HUES64 (cell line): ENCODE data around the gene ATP5PF.

ENCODE experiments used
- H3K27ac ChIP-seq: 2 replicates; pipeline ENCODE4 v1.7.0; 2013; ENCODE audit warnings: low read depth, low read length, inconsistent platforms
- H3K27me3 ChIP-seq: 2 replicates; pipeline ENCODE4 v1.6.1; 2013; ENCODE audit warnings: mild to moderate bottlenecking, low read length; ENCODE audit not compliant: insufficient read depth
- H3K36me3 ChIP-seq: 2 replicates; pipeline ENCODE4 v1.6.1; 2013; ENCODE audit warnings: mild to moderate bottlenecking, low read length; ENCODE audit not compliant: insufficient read depth
- H3K4me1 ChIP-seq: 2 replicates; pipeline ENCODE4 v1.6.1; 2013; ENCODE audit warnings: mild to moderate bottlenecking, low read length, moderate library complexity; ENCODE audit not compliant: insufficient read depth
- H3K4me3 ChIP-seq: 2 replicates; pipeline ENCODE4 v1.5.1; 2013; ENCODE audit warnings: mild to moderate bottlenecking, low read length, moderate library complexity
- H3K9ac ChIP-seq: 2 replicates; pipeline ENCODE4 v1.6.1; 2013; ENCODE audit warnings: mild to moderate bottlenecking, low read depth, low read length
- H3K9me3 ChIP-seq: 2 replicates; pipeline ENCODE4 v1.6.1; 2013; ENCODE audit warnings: low read depth, low read length; ENCODE audit not compliant: insufficient read depth
- WGBS: fragments of 150-250, 120-280 bp; methylation state at CpG from one replicate; pipeline ENCODE4 v1.1.7; 2013; ENCODE audit warnings: missing lambda C conversion rate; 5-methylcytosine and 5-hydroxymethylcytosine counted together

ATP5PF gene

GRCh38 chr21:25752416-25752815, 17.7 kb upstream of the ATP5PF start:
- no peaks in the 10 kb centered on the region for H3K4me1 ChIP-seq
- H3K27ac ChIP-seq = no peak overlapping the region
- H3K36me3 ChIP-seq = peaks cover 67% of the 10 kb centered on the region
- H3K9ac ChIP-seq = no peak overlapping the region
- no peaks in the 10 kb centered on the region for H3K27me3 ChIP-seq
- H3K4me3 ChIP-seq = no peak overlapping the region
- no peaks in the 10 kb centered on the region for H3K9me3 ChIP-seq
- WGBS = 94% methylated on average over 1 of the region's 1 CpG

- Histone ChIP-seq H3K9ac (no peak overlapping the region), H3K36me3 (peaks cover 79% of the 10 kb centered on the region), H3K27me3 (no peaks in the 10 kb centered on the region), H3K27ac (no peak overlapping the region), H3K9me3 (no peaks in the 10 kb centered on the region), H3K4me3 (no peak overlapping the region), H3K4me1 (no peaks in the 10 kb centered on the region)
- WGBS = 96% methylated on average over 6 of the region's 6 CpGs
Observed at GRCh38 chr21:25750085-25750484, 15.4 kb upstream of the ATP5PF start.

- no peak overlapping the region for H3K9ac ChIP-seq
- H3K27ac ChIP-seq = no peak overlapping the region
- H3K9me3 ChIP-seq = no peaks in the 10 kb centered on the region
- H3K4me1 ChIP-seq = no peaks in the 10 kb centered on the region
- no peaks in the 10 kb centered on the region for H3K27me3 ChIP-seq
- WGBS = 100% methylated on average over 2 of the region's 2 CpGs
- H3K36me3 ChIP-seq = peaks cover 60% of the 10 kb centered on the region
- H3K4me3 ChIP-seq = no peak overlapping the region
Observed at GRCh38 chr21:25744854-25745253, 10.2 kb upstream of the ATP5PF start.

GRCh38 chr21:25742900-25743299, 8.2 kb upstream of the ATP5PF start:
- no peak overlapping the region for H3K4me3 ChIP-seq
- 93% methylated on average over 3 of the region's 3 CpGs for WGBS
- H3K9me3 ChIP-seq = no peaks in the 10 kb centered on the region
- H3K4me1 ChIP-seq = no peaks in the 10 kb centered on the region
- peaks cover 40% of the 10 kb centered on the region for H3K36me3 ChIP-seq
- H3K27me3 ChIP-seq = no peaks in the 10 kb centered on the region
- H3K27ac ChIP-seq = no peak overlapping the region
- H3K9ac ChIP-seq = no peak overlapping the region

- Histone ChIP-seq H3K4me3 (no peak overlapping the region), H3K4me1 (peaks cover 13% of the 10 kb centered on the region; the same call in 1 of the 2 replicates), H3K36me3 (0 out of 2 replicates have a peak, but pooled peaks cover 7% of the 10 kb centered on the region), H3K27me3 (no peaks in the 10 kb centered on the region), H3K9ac (no peak overlapping the region), H3K9me3 (no peaks in the 10 kb centered on the region), H3K27ac (no peak overlapping the region)
- WGBS = 100% methylated on average over 1 of the region's 1 CpG
Observed at GRCh38 chr21:25737421-25737820, 2.7 kb upstream of the ATP5PF start.

- H3K4me3 ChIP-seq = peak overlapping the region; percentile 73
- peak overlapping the region; percentile 98 for H3K9ac ChIP-seq
- no peaks in the 10 kb centered on the region for H3K27me3 ChIP-seq
- peak overlapping the region; percentile 99 for H3K27ac ChIP-seq
- WGBS = 1% methylated on average over 45 of the region's 48 CpGs
- peaks cover 13% of the 10 kb centered on the region; the same call in 1 of the 2 replicates for H3K4me1 ChIP-seq
- no peaks in the 10 kb centered on the region for H3K9me3 ChIP-seq
- H3K36me3 ChIP-seq = no peaks in the 10 kb centered on the region; the same call in 1 of the 2 replicates
Observed at GRCh38 chr21:25735646-25736597, 1.2 kb upstream of the ATP5PF start.

GRCh38 chr21:25734654-25734903, 125 bp downstream of the ATP5PF start:
- Histone ChIP-seq H3K9ac (peak overlapping the region; percentile 98), H3K27ac (peak overlapping the region; percentile 99; the same call in 1 of the 2 replicates), H3K36me3 (peaks cover 7% of the 10 kb centered on the region), H3K9me3 (no peaks in the 10 kb centered on the region), H3K4me3 (peak overlapping the region; percentile 73), H3K4me1 (peaks cover 13% of the 10 kb centered on the region; the same call in 1 of the 2 replicates), H3K27me3 (no peaks in the 10 kb centered on the region)
- under 1% methylated on average over 10 of the region's 10 CpGs for WGBS

GRCh38 chr21:25733859-25734653, 648 bp downstream of the ATP5PF start:
- WGBS = 9% methylated on average over 30 of the region's 30 CpGs

GRCh38 chr21:25732091-25732760, 2.5 kb downstream of the ATP5PF start:
- Histone ChIP-seq H3K4me1 (peaks cover 13% of the 10 kb centered on the region; the same call in 1 of the 2 replicates), H3K9ac (no peak overlapping the region), H3K27me3 (no peaks in the 10 kb centered on the region), H3K36me3 (peaks cover 30% of the 10 kb centered on the region), H3K9me3 (no peaks in the 10 kb centered on the region), H3K27ac (no peak overlapping the region), H3K4me3 (no peak overlapping the region)
- 94% methylated on average over 6 of the region's 6 CpGs for WGBS

More at GRCh38 chr21:25733859-25734653, 648 bp downstream of the ATP5PF start:
- peaks cover 13% of the 10 kb centered on the region; the same call in 1 of the 2 replicates for H3K4me1 ChIP-seq
- H3K27me3 ChIP-seq = no peaks in the 10 kb centered on the region
- peak overlapping the region; percentile 98 for H3K9ac ChIP-seq
- no peaks in the 10 kb centered on the region for H3K9me3 ChIP-seq
- H3K27ac ChIP-seq = peak overlapping the region; percentile 99; the same call in 1 of the 2 replicates
- H3K36me3 ChIP-seq = peaks cover 12% of the 10 kb centered on the region
- H3K4me3 ChIP-seq = peak overlapping the region; percentile 73

- 95% methylated on average over 3 of the region's 3 CpGs for WGBS
- Histone ChIP-seq H3K4me3 (no peak overlapping the region), H3K36me3 (peaks cover 59% of the 10 kb centered on the region), H3K9me3 (no peaks in the 10 kb centered on the region), H3K27ac (no peak overlapping the region), H3K4me1 (peaks cover 3% of the 10 kb centered on the region), H3K9ac (no peak overlapping the region), H3K27me3 (no peaks in the 10 kb centered on the region)
Observed at GRCh38 chr21:25722631-25723030, 12.1 kb downstream of the ATP5PF start.
